Neural cell (in vitro differentiated cells): ENCODE measurements around the gene LHX4. TPM values are rescaled to one million over a fixed set of nuclear protein-coding genes. Genes with fewer than 3 reads are reported as not detected.

Source experiments
- H2AFZ ChIP-seq: fragments of 200-600, 300-800 bp; sonication (generic), shearing (Covaris generic); 2 replicates; pipeline ENCODE4 v1.6.0; 2014; ENCODE audit warnings: low read depth, mild to moderate bottlenecking, antibody characterized with exemption, low read length, moderate library complexity
- H3F3A ChIP-seq: fragments of 200-600 bp; shearing (Covaris generic); 2 replicates; pipeline ENCODE4 v1.6.1; 2016; ENCODE audit warnings: mild to moderate bottlenecking, moderate library complexity, mixed read lengths, antibody characterized with exemption, low read length; ENCODE audit not compliant: insufficient read depth, poor library complexity, severe bottlenecking
- H3K27ac ChIP-seq: fragments of 200-600, 300-800 bp; sonication (generic), shearing (Covaris generic); 2 replicates; pipeline ENCODE4 v1.5.1; 2014; ENCODE audit warnings: mild to moderate bottlenecking, low read length, moderate library complexity
- H3K27me3 ChIP-seq: fragments of 300-800, 200-600 bp; sonication (generic), shearing (Covaris generic); 2 replicates; pipeline ENCODE4 v1.6.0; 2014; ENCODE audit warnings: mild to moderate bottlenecking, low read depth, low read length, moderate library complexity; ENCODE audit not compliant: insufficient read depth
- H3K36me3 ChIP-seq: fragments of 300-800, 200-600 bp; sonication (generic), shearing (Covaris generic); 2 replicates; pipeline ENCODE4 v1.5.1; 2014; ENCODE audit warnings: mild to moderate bottlenecking, antibody characterized with exemption, low read length, moderate library complexity; ENCODE audit not compliant: insufficient read depth
- H3K4me2 ChIP-seq: fragments of 300-800, 200-600 bp; sonication (generic), shearing (Covaris generic); 2 replicates; pipeline ENCODE4 v1.6.0; 2014; ENCODE audit warnings: mild to moderate bottlenecking, low read length
- H3K4me3 ChIP-seq: fragments of 300-800, 200-600 bp; sonication (generic), shearing (Covaris generic); 2 replicates; pipeline ENCODE4 v1.5.1; 2014; ENCODE audit warnings: mild to moderate bottlenecking, low read length, moderate library complexity
- H3K79me2 ChIP-seq: fragments of 200-600 bp; shearing (Covaris generic); replicated peaks from 2 replicates; pipeline ENCODE4 v1.6.0; 2014; ENCODE audit warnings: mild to moderate bottlenecking, low read length, moderate library complexity; ENCODE audit not compliant: insufficient read depth
- H3K9ac ChIP-seq: fragments of 300-800, 200-600 bp; sonication (generic), shearing (Covaris generic); 2 replicates; pipeline ENCODE4 v1.6.1; 2016; ENCODE audit warnings: mild to moderate bottlenecking, low read length, mixed read lengths
- H3K9me2 ChIP-seq: fragments of 200-600 bp; shearing (Covaris generic); 2 replicates; pipeline ENCODE4 v1.6.1; 2016; ENCODE audit warnings: mild to moderate bottlenecking, low read length, mixed read lengths; ENCODE audit not compliant: insufficient read depth
- H3K9me3 ChIP-seq: fragments of 200-600, 300-800 bp; sonication (generic), shearing (Covaris generic); 2 replicates; pipeline ENCODE4 v1.6.1; 2016; ENCODE audit warnings: mild to moderate bottlenecking, mixed run types, low read length, moderate library complexity, mixed read lengths
- H4K20me1 ChIP-seq: fragments of 200-600 bp; shearing (Covaris generic); 2 replicates; pipeline ENCODE4 v1.6.1; 2016; ENCODE audit warnings: mild to moderate bottlenecking, mixed run types; ENCODE audit not compliant: insufficient read depth
- CTCF ChIP-seq: fragments of 450-650 bp; IDR thresholded peaks from 2 replicates; pipeline ENCODE4 v1.5.1; 2014; ENCODE audit warnings: antibody characterized with exemption, mild to moderate bottlenecking, moderate library complexity; ENCODE audit not compliant: poor library complexity, severe bottlenecking
- EZH2 ChIP-seq: fragments of 200-600, 300-800 bp; shearing (Covaris generic), sonication (generic); IDR thresholded peaks from 2 replicates; pipeline ENCODE4 v1.6.1; 2014; ENCODE audit warnings: antibody characterized with exemption, low read length, borderline replicate concordance, mild to moderate bottlenecking; ENCODE audit not compliant: insufficient read depth, poor library complexity, severe bottlenecking
- MXI1 ChIP-seq: fragments of 450-650 bp; conservative IDR thresholded peaks from 2 replicates; pipeline ENCODE4 v1.6.1; 2014; ENCODE audit warnings: antibody characterized with exemption, mild to moderate bottlenecking; ENCODE audit not compliant: poor library complexity, severe bottlenecking
- POLR2AphosphoS5 ChIP-seq: IDR thresholded peaks from 2 replicates; pipeline ENCODE4 v1.6.1; 2012
- RAD21 ChIP-seq: fragments of 450-650 bp; conservative IDR thresholded peaks from 2 replicates; pipeline ENCODE4 v1.6.1; 2014; ENCODE audit warnings: antibody characterized with exemption, mild to moderate bottlenecking, moderate library complexity
- REST ChIP-seq: IDR thresholded peaks from 2 replicates; pipeline ENCODE4 v1.6.1; 2012; ENCODE audit warnings: borderline replicate concordance
- SMC3 ChIP-seq: fragments of 450-650 bp; conservative IDR thresholded peaks from 2 replicates; pipeline ENCODE4 v1.6.1; 2014; ENCODE audit warnings: antibody characterized with exemption, mild to moderate bottlenecking, moderate library complexity; ENCODE audit not compliant: poor library complexity
- TAF1 ChIP-seq: IDR thresholded peaks from 2 replicates; pipeline ENCODE4 v1.6.1; 2012; ENCODE audit warnings: low read depth
- polyA plus RNA-seq: library from polyadenylated mRNA; depleted of rRNA; stranded (reverse); fragments of >200 nt; gene quantifications from 2 replicates; pipeline ENCODE4 v1.2.3, GENCODE V29; 2014

Gene LHX4
- polyA plus RNA-seq, 1 donor from 2014 or later = not detected

GRCh38 chr1:180261524-180262155, 31.6 kb downstream of the LHX4 start:
- Histone ChIP-seq H3K9ac (no peak overlapping the region), H3K4me3 (no peak overlapping the region), H3K9me3 (no peaks in the 10 kb centered on the region)

GRCh38 chr1:180262628-180263488, 32.8 kb downstream of the LHX4 start:
- Histone ChIP-seq H3K36me3 (no peaks in the 10 kb centered on the region), H3K4me2 (no peak overlapping the region), H2AFZ (no peak overlapping the region), H3K4me3 (no peak overlapping the region), H3K27me3 (no peaks in the 10 kb centered on the region), H3F3A (no peaks in the 10 kb centered on the region), H3K9ac (no peak overlapping the region), H3K27ac (no peak overlapping the region), H4K20me1 (no peaks in the 10 kb centered on the region), H3K9me2 (no peaks in the 10 kb centered on the region), H3K9me3 (no peaks in the 10 kb centered on the region), H3K79me2 (no peaks in the 10 kb centered on the region)
- TF ChIP-seq MXI1 (no peak), POLR2AphosphoS5 (peak; percentile 5), TAF1 (no peak), EZH2 (no peak), CTCF (no peak)

More at GRCh38 chr1:180261524-180262155, 31.6 kb downstream of the LHX4 start:
- Histone ChIP-seq H3K79me2 (no peaks in the 10 kb centered on the region), H3K27me3 (no peaks in the 10 kb centered on the region), H3K9me2 (no peaks in the 10 kb centered on the region), H2AFZ (no peak overlapping the region), H3K27ac (no peak overlapping the region), H3F3A (no peaks in the 10 kb centered on the region), H3K4me2 (no peak overlapping the region), H3K36me3 (no peaks in the 10 kb centered on the region), H4K20me1 (no peaks in the 10 kb centered on the region)
- no peak for TF ChIP-seq POLR2AphosphoS5
- TF ChIP-seq TAF1 = no peak

- no peak for TF ChIP-seq REST
- TF ChIP-seq POLR2AphosphoS5 = no peak
- no peak for TF ChIP-seq SMC3
- TF ChIP-seq EZH2 = no peak
- TF ChIP-seq MXI1 = no peak
- TF ChIP-seq CTCF = no peak
- no peak for TF ChIP-seq RAD21
- no peak overlapping the region for H3K4me2 ChIP-seq
- H3K79me2 ChIP-seq = no peaks in the 10 kb centered on the region
- H3K36me3 ChIP-seq = no peaks in the 10 kb centered on the region
- no peaks in the 10 kb centered on the region for H3K9me2 ChIP-seq
- H3K9me3 ChIP-seq = no peaks in the 10 kb centered on the region
- no peaks in the 10 kb centered on the region for H3K27me3 ChIP-seq
- H3F3A ChIP-seq = no peaks in the 10 kb centered on the region
- no peak overlapping the region for H3K9ac ChIP-seq
- no peaks in the 10 kb centered on the region for H4K20me1 ChIP-seq
- no peak overlapping the region for H3K27ac ChIP-seq
- no peak overlapping the region for H3K4me3 ChIP-seq
- H2AFZ ChIP-seq = no peak overlapping the region
Observed at GRCh38 chr1:180264595-180264994, 34.5 kb downstream of the LHX4 start.
